ENCODE results near the gene SRP54.

The SRP54 gene

GRCh38 chr14:35073486-35073885 is 90.7 kb downstream of the SRP54 start:
- DNase-seq (ENCODE audit: low spot score) = no peak
- in situ Hi-C loops (cut with MboI; ENCODE audit: low sequenced_read_pairs, unreplicated experiment) = no loop called here
- no peak for TF ChIP-seq CTCF (IDR thresholded peaks at IDR 0.05; ENCODE audit: borderline replicate concordance, control extremely low read depth, extremely low read depth, insufficient read depth, missing control alignments)

GRCh38 chr14:35078082-35078481 is 95.3 kb downstream of the SRP54 start:
- no peak for TF ChIP-seq CTCF (IDR thresholded peaks at IDR 0.05; ENCODE audit: borderline replicate concordance, control extremely low read depth, extremely low read depth, insufficient read depth, missing control alignments)
- no peak for DNase-seq (ENCODE audit: low spot score)
- in situ Hi-C loops (cut with MboI; ENCODE audit: low sequenced_read_pairs, unreplicated experiment) = no loop called here

Data from GM13976 (cell line).